Neural cell (in vitro differentiated cells): ENCODE measurements around the gene KDM4B. TPM values are rescaled to one million over a fixed set of nuclear protein-coding genes. Genes with fewer than 3 reads are reported as not detected.

ENCODE experiments used
- H2AFZ ChIP-seq: fragments of 200-600, 300-800 bp; sonication (generic), shearing (Covaris generic); 2 replicates; pipeline ENCODE4 v1.6.0; 2014; ENCODE audit warnings: low read depth, mild to moderate bottlenecking, antibody characterized with exemption, low read length, moderate library complexity
- H3F3A ChIP-seq: fragments of 200-600 bp; shearing (Covaris generic); 2 replicates; pipeline ENCODE4 v1.6.1; 2016; ENCODE audit warnings: mild to moderate bottlenecking, moderate library complexity, mixed read lengths, antibody characterized with exemption, low read length; ENCODE audit not compliant: insufficient read depth, poor library complexity, severe bottlenecking
- H3K27ac ChIP-seq: fragments of 200-600, 300-800 bp; sonication (generic), shearing (Covaris generic); 2 replicates; pipeline ENCODE4 v1.5.1; 2014; ENCODE audit warnings: mild to moderate bottlenecking, low read length, moderate library complexity
- H3K27me3 ChIP-seq: fragments of 300-800, 200-600 bp; sonication (generic), shearing (Covaris generic); 2 replicates; pipeline ENCODE4 v1.6.0; 2014; ENCODE audit warnings: mild to moderate bottlenecking, low read depth, low read length, moderate library complexity; ENCODE audit not compliant: insufficient read depth
- H3K36me3 ChIP-seq: fragments of 300-800, 200-600 bp; sonication (generic), shearing (Covaris generic); 2 replicates; pipeline ENCODE4 v1.5.1; 2014; ENCODE audit warnings: mild to moderate bottlenecking, antibody characterized with exemption, low read length, moderate library complexity; ENCODE audit not compliant: insufficient read depth
- H3K4me2 ChIP-seq: fragments of 300-800, 200-600 bp; sonication (generic), shearing (Covaris generic); 2 replicates; pipeline ENCODE4 v1.6.0; 2014; ENCODE audit warnings: mild to moderate bottlenecking, low read length
- H3K4me3 ChIP-seq: fragments of 300-800, 200-600 bp; sonication (generic), shearing (Covaris generic); 2 replicates; pipeline ENCODE4 v1.5.1; 2014; ENCODE audit warnings: mild to moderate bottlenecking, low read length, moderate library complexity
- H3K79me2 ChIP-seq: fragments of 200-600 bp; shearing (Covaris generic); replicated peaks from 2 replicates; pipeline ENCODE4 v1.6.0; 2014; ENCODE audit warnings: mild to moderate bottlenecking, low read length, moderate library complexity; ENCODE audit not compliant: insufficient read depth
- H3K9ac ChIP-seq: fragments of 300-800, 200-600 bp; sonication (generic), shearing (Covaris generic); 2 replicates; pipeline ENCODE4 v1.6.1; 2016; ENCODE audit warnings: mild to moderate bottlenecking, low read length, mixed read lengths
- H3K9me2 ChIP-seq: fragments of 200-600 bp; shearing (Covaris generic); 2 replicates; pipeline ENCODE4 v1.6.1; 2016; ENCODE audit warnings: mild to moderate bottlenecking, low read length, mixed read lengths; ENCODE audit not compliant: insufficient read depth
- H3K9me3 ChIP-seq: fragments of 200-600, 300-800 bp; sonication (generic), shearing (Covaris generic); 2 replicates; pipeline ENCODE4 v1.6.1; 2016; ENCODE audit warnings: mild to moderate bottlenecking, mixed run types, low read length, moderate library complexity, mixed read lengths
- H4K20me1 ChIP-seq: fragments of 200-600 bp; shearing (Covaris generic); 2 replicates; pipeline ENCODE4 v1.6.1; 2016; ENCODE audit warnings: mild to moderate bottlenecking, mixed run types; ENCODE audit not compliant: insufficient read depth
- CTCF ChIP-seq: fragments of 450-650 bp; IDR thresholded peaks from 2 replicates; pipeline ENCODE4 v1.5.1; 2014; ENCODE audit warnings: antibody characterized with exemption, mild to moderate bottlenecking, moderate library complexity; ENCODE audit not compliant: poor library complexity, severe bottlenecking
- EP300 ChIP-seq: fragments of 450-650 bp; conservative IDR thresholded peaks from 2 replicates; pipeline ENCODE4 v1.6.1; 2014; ENCODE audit warnings: antibody characterized with exemption, mild to moderate bottlenecking, moderate library complexity; ENCODE audit not compliant: poor library complexity, severe bottlenecking
- EZH2 ChIP-seq: fragments of 200-600, 300-800 bp; shearing (Covaris generic), sonication (generic); IDR thresholded peaks from 2 replicates; pipeline ENCODE4 v1.6.1; 2014; ENCODE audit warnings: antibody characterized with exemption, low read length, borderline replicate concordance, mild to moderate bottlenecking; ENCODE audit not compliant: insufficient read depth, poor library complexity, severe bottlenecking
- MXI1 ChIP-seq: fragments of 450-650 bp; conservative IDR thresholded peaks from 2 replicates; pipeline ENCODE4 v1.6.1; 2014; ENCODE audit warnings: antibody characterized with exemption, mild to moderate bottlenecking; ENCODE audit not compliant: poor library complexity, severe bottlenecking
- POLR2AphosphoS5 ChIP-seq: IDR thresholded peaks from 2 replicates; pipeline ENCODE4 v1.6.1; 2012
- RAD21 ChIP-seq: fragments of 450-650 bp; conservative IDR thresholded peaks from 2 replicates; pipeline ENCODE4 v1.6.1; 2014; ENCODE audit warnings: antibody characterized with exemption, mild to moderate bottlenecking, moderate library complexity
- SMC3 ChIP-seq: fragments of 450-650 bp; conservative IDR thresholded peaks from 2 replicates; pipeline ENCODE4 v1.6.1; 2014; ENCODE audit warnings: antibody characterized with exemption, mild to moderate bottlenecking, moderate library complexity; ENCODE audit not compliant: poor library complexity
- TAF1 ChIP-seq: IDR thresholded peaks from 2 replicates; pipeline ENCODE4 v1.6.1; 2012; ENCODE audit warnings: low read depth
- polyA plus RNA-seq: library from polyadenylated mRNA; depleted of rRNA; stranded (reverse); fragments of >200 nt; gene quantifications from 2 replicates; pipeline ENCODE4 v1.2.3, GENCODE V29; 2014
- TF ChIP-seq, protein P1 (sequence below): IDR thresholded peaks from 2 replicates; pipeline ENCODE4 v1.6.1; 2012; ENCODE audit warnings: borderline replicate concordance

KDM4B gene
- polyA plus RNA-seq, 1 donor from 2014 or later = 19.1 TPM

- no peak overlapping the region for H3K9ac ChIP-seq
Observed at GRCh38 chr19:5012688-5013457, 44.0 kb downstream of the KDM4B start.

GRCh38 chr19:5013761-5014160 lies 44.8 kb downstream of the KDM4B start:
- Histone ChIP-seq H4K20me1 (peaks cover 3% of the 10 kb centered on the region), H3K79me2 (peaks cover 45% of the 10 kb centered on the region)
- TF ChIP-seq, protein P1, sequence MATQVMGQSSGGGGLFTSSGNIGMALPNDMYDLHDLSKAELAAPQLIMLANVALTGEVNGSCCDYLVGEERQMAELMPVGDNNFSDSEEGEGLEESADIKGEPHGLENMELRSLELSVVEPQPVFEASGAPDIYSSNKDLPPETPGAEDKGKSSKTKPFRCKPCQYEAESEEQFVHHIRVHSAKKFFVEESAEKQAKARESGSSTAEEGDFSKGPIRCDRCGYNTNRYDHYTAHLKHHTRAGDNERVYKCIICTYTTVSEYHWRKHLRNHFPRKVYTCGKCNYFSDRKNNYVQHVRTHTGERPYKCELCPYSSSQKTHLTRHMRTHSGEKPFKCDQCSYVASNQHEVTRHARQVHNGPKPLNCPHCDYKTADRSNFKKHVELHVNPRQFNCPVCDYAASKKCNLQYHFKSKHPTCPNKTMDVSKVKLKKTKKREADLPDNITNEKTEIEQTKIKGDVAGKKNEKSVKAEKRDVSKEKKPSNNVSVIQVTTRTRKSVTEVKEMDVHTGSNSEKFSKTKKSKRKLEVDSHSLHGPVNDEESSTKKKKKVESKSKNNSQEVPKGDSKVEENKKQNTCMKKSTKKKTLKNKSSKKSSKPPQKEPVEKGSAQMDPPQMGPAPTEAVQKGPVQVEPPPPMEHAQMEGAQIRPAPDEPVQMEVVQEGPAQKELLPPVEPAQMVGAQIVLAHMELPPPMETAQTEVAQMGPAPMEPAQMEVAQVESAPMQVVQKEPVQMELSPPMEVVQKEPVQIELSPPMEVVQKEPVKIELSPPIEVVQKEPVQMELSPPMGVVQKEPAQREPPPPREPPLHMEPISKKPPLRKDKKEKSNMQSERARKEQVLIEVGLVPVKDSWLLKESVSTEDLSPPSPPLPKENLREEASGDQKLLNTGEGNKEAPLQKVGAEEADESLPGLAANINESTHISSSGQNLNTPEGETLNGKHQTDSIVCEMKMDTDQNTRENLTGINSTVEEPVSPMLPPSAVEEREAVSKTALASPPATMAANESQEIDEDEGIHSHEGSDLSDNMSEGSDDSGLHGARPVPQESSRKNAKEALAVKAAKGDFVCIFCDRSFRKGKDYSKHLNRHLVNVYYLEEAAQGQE = no peak
- TF ChIP-seq TAF1 (no peak), SMC3 (no peak), RAD21 (no peak), MXI1 (no peak), POLR2AphosphoS5 (no peak), EP300 (no peak), EZH2 (no peak)

More at GRCh38 chr19:5012688-5013457, 44.0 kb downstream of the KDM4B start:
- H3K9me2 ChIP-seq = no peaks in the 10 kb centered on the region
- H3K4me3 ChIP-seq = no peak overlapping the region
- no peak overlapping the region for H3K27ac ChIP-seq
- H3K36me3 ChIP-seq = no peaks in the 10 kb centered on the region
- no peaks in the 10 kb centered on the region for H3F3A ChIP-seq
- no peak overlapping the region for H2AFZ ChIP-seq
- no peak overlapping the region for H3K4me2 ChIP-seq
- TF ChIP-seq TAF1 = no peak
- no peak for TF ChIP-seq EZH2
- TF ChIP-seq MXI1 = no peak
- no peak for TF ChIP-seq RAD21
- no peak for TF ChIP-seq CTCF
- TF ChIP-seq EP300 = no peak
- TF ChIP-seq POLR2AphosphoS5 = no peak
- TF ChIP-seq, protein P1 = no peak
- TF ChIP-seq SMC3 = no peak
- peaks cover 3% of the 10 kb centered on the region for H4K20me1 ChIP-seq
- H3K9me3 ChIP-seq = no peaks in the 10 kb centered on the region
- no peaks in the 10 kb centered on the region for H3K27me3 ChIP-seq
- H3K79me2 ChIP-seq = peaks cover 49% of the 10 kb centered on the region

More at GRCh38 chr19:5013761-5014160, 44.8 kb downstream of the KDM4B start:
- no peaks in the 10 kb centered on the region for H3F3A ChIP-seq
- H3K27ac ChIP-seq = no peak overlapping the region
- H3K27me3 ChIP-seq = no peaks in the 10 kb centered on the region
- H3K4me2 ChIP-seq = no peak overlapping the region
- no peak overlapping the region for H2AFZ ChIP-seq
- no peak overlapping the region for H3K4me3 ChIP-seq
- no peaks in the 10 kb centered on the region for H3K9me2 ChIP-seq
- no peaks in the 10 kb centered on the region for H3K36me3 ChIP-seq
- H3K9me3 ChIP-seq = no peaks in the 10 kb centered on the region
- no peak overlapping the region for H3K9ac ChIP-seq
